H9 (cell line): ENCODE measurements around the gene CXCL14. TPM values are rescaled to one million over a fixed set of nuclear protein-coding genes. Genes with fewer than 3 reads are reported as not detected.

ENCODE experiments used
- DNase-seq: peaks from one replicate; pipeline ENCODE4 v3.0.0-alpha.2; 2017
- H2AFZ ChIP-seq: one replicate; pipeline ENCODE4 v1.6.1; 2013; ENCODE audit warnings: mild to moderate bottlenecking, low read length, control low read depth, moderate library complexity
- H2AK5ac ChIP-seq: 2 replicates; pipeline ENCODE4 v1.6.1; 2013; ENCODE audit warnings: low read length, control low read depth, mixed read lengths; ENCODE audit not compliant: insufficient read length
- H2BK120ac ChIP-seq: one replicate; pipeline ENCODE4 v1.6.1; 2013; ENCODE audit warnings: low read depth, mild to moderate bottlenecking, low read length, control low read depth, inconsistent platforms; ENCODE audit not compliant: poor library complexity, severe bottlenecking
- H2BK12ac ChIP-seq: 2 replicates; pipeline ENCODE4 v1.6.1; 2013; ENCODE audit warnings: low read length, control low read depth, mixed read lengths, low read depth; ENCODE audit not compliant: insufficient read length
- H2BK15ac ChIP-seq: 2 replicates; pipeline ENCODE4 v1.6.1; 2013; ENCODE audit warnings: low read depth, low read length, control low read depth
- H2BK20ac ChIP-seq: one replicate; pipeline ENCODE4 v1.6.1; 2013; ENCODE audit warnings: low read depth, mild to moderate bottlenecking, low read length, control low read depth, inconsistent platforms; ENCODE audit not compliant: poor library complexity, severe bottlenecking
- H2BK5ac ChIP-seq: 2 replicates; pipeline ENCODE4 v1.6.1; 2013; ENCODE audit warnings: low read length, control low read depth, mixed read lengths; ENCODE audit not compliant: insufficient read length
- H3K14ac ChIP-seq: 2 replicates; pipeline ENCODE4 v1.6.1; 2013; ENCODE audit warnings: low read length, control low read depth; ENCODE audit not compliant: insufficient read depth
- H3K18ac ChIP-seq: 2 replicates; pipeline ENCODE4 v1.6.1; 2013; ENCODE audit warnings: low read depth, mild to moderate bottlenecking, mixed read lengths, low read length, control low read depth; ENCODE audit not compliant: insufficient read length
- H3K23ac ChIP-seq: 2 replicates; pipeline ENCODE4 v1.6.1; 2013; ENCODE audit warnings: low read length, control low read depth, mixed read lengths, low read depth; ENCODE audit not compliant: insufficient read length
- H3K23me2 ChIP-seq: 2 replicates; pipeline ENCODE4 v1.6.1; 2013; ENCODE audit warnings: low read depth, mild to moderate bottlenecking, mixed read lengths, low read length, control low read depth; ENCODE audit not compliant: insufficient read length, poor library complexity, severe bottlenecking
- H3K27ac ChIP-seq: 2 replicates; pipeline ENCODE4 v1.5.1; 2013; ENCODE audit warnings: low read length, control low read depth, mixed read lengths, low read depth; ENCODE audit not compliant: insufficient read length
- H3K27me3 ChIP-seq: 2 replicates; pipeline ENCODE4 v1.6.1; 2013; ENCODE audit warnings: low read length, control low read depth, inconsistent platforms; ENCODE audit not compliant: insufficient read depth
- H3K4ac ChIP-seq: 2 replicates; pipeline ENCODE4 v1.6.1; 2013; ENCODE audit warnings: low read depth, mild to moderate bottlenecking, control low read depth, inconsistent platforms, low read length, moderate library complexity
- H3K4me1 ChIP-seq: 2 replicates; pipeline ENCODE4 v1.6.1; 2013; ENCODE audit warnings: low read length, control low read depth, inconsistent platforms; ENCODE audit not compliant: insufficient read depth
- H3K4me2 ChIP-seq: 2 replicates; pipeline ENCODE4 v1.6.1; 2013; ENCODE audit warnings: low read length, control low read depth, mixed read lengths; ENCODE audit not compliant: insufficient read length, insufficient read depth
- H3K56ac ChIP-seq: 2 replicates; pipeline ENCODE4 v1.6.1; 2013; ENCODE audit warnings: low read depth, mild to moderate bottlenecking, mixed read lengths, low read length, control low read depth; ENCODE audit not compliant: insufficient read length
- H3K79me1 ChIP-seq: 2 replicates; pipeline ENCODE4 v1.6.1; 2013; ENCODE audit warnings: low read depth, mild to moderate bottlenecking, moderate library complexity, low read length, control low read depth, inconsistent platforms; ENCODE audit not compliant: insufficient read depth, poor library complexity, severe bottlenecking
- H3K79me2 ChIP-seq: 2 replicates; pipeline ENCODE4 v1.6.1; 2013; ENCODE audit warnings: low read length, control low read depth, inconsistent platforms; ENCODE audit not compliant: insufficient read depth
- H3K9ac ChIP-seq: 2 replicates; pipeline ENCODE4 v1.6.1; 2013; ENCODE audit warnings: low read length, control low read depth, mixed read lengths; ENCODE audit not compliant: insufficient read length; ENCODE audit errors: extremely low read depth
- H3K9me3 ChIP-seq: one replicate; pipeline ENCODE4 v1.6.1; 2013; ENCODE audit warnings: low read depth, low read length, inconsistent platforms; ENCODE audit not compliant: control insufficient read depth
- H3T11ph ChIP-seq: one replicate; pipeline ENCODE4 v1.6.1; 2013; ENCODE audit warnings: mild to moderate bottlenecking, low read length, control low read depth, inconsistent platforms
- H4K20me1 ChIP-seq: one replicate; pipeline ENCODE4 v1.6.1; 2013; ENCODE audit not compliant: control insufficient read depth, insufficient read length, insufficient read depth
- H4K5ac ChIP-seq: 2 replicates; pipeline ENCODE4 v1.6.1; 2013; ENCODE audit warnings: low read depth, mild to moderate bottlenecking, mixed read lengths, low read length, control low read depth; ENCODE audit not compliant: insufficient read length
- H4K8ac ChIP-seq: replicated peaks from 2 replicates; pipeline ENCODE4 v1.6.1; 2013; ENCODE audit warnings: low read length, control low read depth, mixed read lengths, low read depth; ENCODE audit not compliant: insufficient read length
- H4K91ac ChIP-seq: 2 replicates; pipeline ENCODE4 v1.6.1; 2013; ENCODE audit warnings: low read depth, mild to moderate bottlenecking, moderate library complexity, mixed read lengths, low read length, control low read depth; ENCODE audit not compliant: insufficient read length
- H3K27ac Mint-ChIP-seq, 3 experiments: 2 replicates in 2 of 3; 3 replicates in 1 of 3; pipeline ENCODE4 v1.8.0; 2020 to 2021; ENCODE audit warnings: mixed read lengths in 3 of 3, mild to moderate bottlenecking in 1 of 3, moderate library complexity in 1 of 3
- H3K27me3 Mint-ChIP-seq: 2 replicates; pipeline ENCODE4 v1.8.0; 2021; ENCODE audit warnings: low read depth, mild to moderate bottlenecking, moderate library complexity, mixed read lengths
- H3K36me3 Mint-ChIP-seq, 3 experiments: 2 replicates in 2 of 3; 3 replicates in 1 of 3; pipeline ENCODE4 v1.8.0; 2020 to 2021; ENCODE audit warnings: low read depth in 3 of 3, mixed read lengths in 3 of 3; ENCODE audit not compliant: insufficient read depth in 1 of 3
- H3K4me1 Mint-ChIP-seq, 2 experiments: 2 replicates each; pipeline ENCODE4 v1.8.0; 2020; ENCODE audit warnings: mixed read lengths in 2 of 2
- H3K4me3 Mint-ChIP-seq, 2 experiments: 2 replicates in 1 of 2; 3 replicates in 1 of 2; pipeline ENCODE4 v1.8.0; 2020 to 2021; ENCODE audit warnings: mild to moderate bottlenecking in 2 of 2, mixed read lengths in 2 of 2, moderate library complexity in 1 of 2
- H3K9me3 Mint-ChIP-seq, 2 experiments: 2 replicates in 1 of 2; 3 replicates in 1 of 2; pipeline ENCODE4 v1.8.0; 2020; ENCODE audit warnings: mild to moderate bottlenecking in 2 of 2, mixed read lengths in 2 of 2, moderate library complexity in 1 of 2
- CTCF ChIP-seq: fragments of 200-600 bp; sonication (generic); conservative IDR thresholded peaks from 3 replicates; pipeline ENCODE4 v1.8.0; 2021; ENCODE audit warnings: antibody characterized with exemption, mild to moderate bottlenecking
- WGBS: extraction: QIAGEN DNeasy Blood & Tissue Kit; methylation state at CpG from one replicate; pipeline ENCODE4 v1.1.7; 2013; ENCODE audit warnings: missing lambda C conversion rate, low lambda C conversion rate, mixed read lengths; ENCODE audit not compliant: insufficient read length; ENCODE audit errors: extremely low coverage; 5-methylcytosine and 5-hydroxymethylcytosine counted together
- total RNA-seq: library from RNA; stranded (reverse); gene quantifications from 2 replicates; pipeline ENCODE4 v1.2.1, GENCODE V29; 2021

The CXCL14 gene
- total RNA-seq, 1 experiment from 2014 or later, result 1.1 TPM

- H3K79me2 ChIP-seq, result no peaks in the 10 kb centered on the region
- no peak overlapping the region for H2BK12ac ChIP-seq
- H2BK15ac ChIP-seq, result no peak overlapping the region
- no peak overlapping the region for H3T11ph ChIP-seq
- peaks cover 38% of the 10 kb centered on the region for H3K27me3 Mint-ChIP-seq
- no peaks in the 10 kb centered on the region for H3K36me3 Mint-ChIP-seq
- H2AFZ ChIP-seq, result no peak overlapping the region
- no peak overlapping the region for H3K27ac ChIP-seq
- no peaks in the 10 kb centered on the region for H4K20me1 ChIP-seq
- no peak overlapping the region for H3K18ac ChIP-seq
- no peak overlapping the region for H3K23ac ChIP-seq
- no peak overlapping the region; a peak in 1 of 5 replicates for H3K4me3 Mint-ChIP-seq
- no peak overlapping the region for H3K9ac ChIP-seq
- H2BK5ac ChIP-seq, result no peak overlapping the region
- no peak overlapping the region for H4K91ac ChIP-seq
- no peak for TF ChIP-seq CTCF
- peak overlapping the region in 1 of 3 experiments; percentile 75; a peak in 2 of 7 replicates for H3K27ac Mint-ChIP-seq
- H2BK120ac ChIP-seq, result no peak overlapping the region
- no CpG with 5 or more reads among the region's 6 CpGs for WGBS
- H2AK5ac ChIP-seq, result no peak overlapping the region
- peaks cover 10% of the 10 kb centered on the region; the same call in 1 of the 2 replicates for H3K4me1 ChIP-seq
- H4K5ac ChIP-seq, result no peak overlapping the region
- no peak overlapping the region for H3K4ac ChIP-seq
- no peak for DNase-seq
- no peak overlapping the region for H2BK20ac ChIP-seq
- no peaks in the 10 kb centered on the region for H3K27me3 ChIP-seq
- H3K56ac ChIP-seq, result no peak overlapping the region
- H3K9me3 Mint-ChIP-seq, result no peaks in the 10 kb centered on the region
- no peaks in the 10 kb centered on the region for H3K23me2 ChIP-seq
- H3K9me3 ChIP-seq, result no peaks in the 10 kb centered on the region
- H3K4me1 Mint-ChIP-seq, result peaks cover 28 to 42% of the 10 kb centered on the region in 2 experiments
- H3K79me1 ChIP-seq, result no peaks in the 10 kb centered on the region
- no peak overlapping the region for H3K14ac ChIP-seq
- H4K8ac ChIP-seq, result no peak overlapping the region
- H3K4me2 ChIP-seq, result no peak overlapping the region
These were observed 10.5 kb downstream of the CXCL14 start for GRCh38 chr5:135568246-135568645.
